GM04503 (cell line): ENCODE results near the gene SLCO2A1.

Experiments used
- DNase-seq: peaks from one replicate; pipeline ENCODE4 v3.0.0-alpha.2; 2012; ENCODE audit warnings: low read depth

Gene SLCO2A1

DNA sequence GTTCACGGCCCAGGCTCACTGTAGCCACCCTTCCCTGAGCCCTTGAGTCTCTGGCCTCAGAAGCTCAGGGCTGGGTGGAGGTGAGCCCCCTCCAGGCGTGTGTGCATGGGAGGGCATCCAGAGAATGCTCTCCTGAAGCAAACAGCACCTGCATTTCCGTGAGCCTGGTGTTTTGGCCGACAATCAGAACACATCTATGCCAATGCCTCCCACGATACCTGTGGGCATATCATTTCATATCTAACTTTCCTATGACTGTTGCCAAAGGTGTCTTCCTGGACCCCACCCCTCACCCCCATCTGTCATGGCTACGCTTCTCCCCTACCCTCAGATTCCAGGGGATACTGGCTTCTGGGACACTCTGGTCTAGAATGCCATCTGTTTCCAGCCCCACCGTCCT, 80.7 kb downstream of the SLCO2A1 start:
- DNase-seq, result no peak

DNA sequence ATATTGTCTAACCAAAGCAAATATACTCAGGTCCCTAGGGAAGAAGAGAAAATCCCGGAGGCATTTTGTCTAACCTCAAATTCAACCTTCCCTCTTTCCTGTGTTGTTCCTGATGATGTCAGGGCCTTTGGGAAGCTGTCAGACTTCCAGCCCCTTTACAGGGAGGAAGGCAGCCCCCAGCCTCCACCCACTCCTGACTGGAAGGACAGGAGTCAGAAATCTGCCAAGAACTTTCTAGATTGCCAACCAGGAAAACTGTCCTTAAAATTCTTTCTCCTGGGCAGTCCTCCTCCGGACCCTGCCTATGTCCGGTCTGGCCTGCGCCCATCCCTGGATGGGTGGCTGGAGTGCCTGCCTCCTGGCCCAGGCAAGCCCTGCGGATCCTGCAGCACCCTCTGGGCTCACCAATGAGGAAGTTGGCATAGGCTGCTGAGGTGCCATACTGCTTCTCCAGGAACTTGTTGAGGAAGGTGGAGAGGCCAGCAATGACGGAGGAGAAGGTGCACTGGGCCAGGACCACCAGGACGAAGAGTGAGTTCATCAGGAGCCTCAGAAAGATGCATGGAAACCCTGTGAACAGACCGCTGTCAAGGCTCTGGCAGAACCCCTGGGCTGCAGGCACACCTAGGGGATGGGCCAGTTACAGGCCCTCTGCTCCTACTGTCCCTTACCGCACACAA, 81.5 kb downstream of the SLCO2A1 start:
- DNase-seq, result no peak

DNA sequence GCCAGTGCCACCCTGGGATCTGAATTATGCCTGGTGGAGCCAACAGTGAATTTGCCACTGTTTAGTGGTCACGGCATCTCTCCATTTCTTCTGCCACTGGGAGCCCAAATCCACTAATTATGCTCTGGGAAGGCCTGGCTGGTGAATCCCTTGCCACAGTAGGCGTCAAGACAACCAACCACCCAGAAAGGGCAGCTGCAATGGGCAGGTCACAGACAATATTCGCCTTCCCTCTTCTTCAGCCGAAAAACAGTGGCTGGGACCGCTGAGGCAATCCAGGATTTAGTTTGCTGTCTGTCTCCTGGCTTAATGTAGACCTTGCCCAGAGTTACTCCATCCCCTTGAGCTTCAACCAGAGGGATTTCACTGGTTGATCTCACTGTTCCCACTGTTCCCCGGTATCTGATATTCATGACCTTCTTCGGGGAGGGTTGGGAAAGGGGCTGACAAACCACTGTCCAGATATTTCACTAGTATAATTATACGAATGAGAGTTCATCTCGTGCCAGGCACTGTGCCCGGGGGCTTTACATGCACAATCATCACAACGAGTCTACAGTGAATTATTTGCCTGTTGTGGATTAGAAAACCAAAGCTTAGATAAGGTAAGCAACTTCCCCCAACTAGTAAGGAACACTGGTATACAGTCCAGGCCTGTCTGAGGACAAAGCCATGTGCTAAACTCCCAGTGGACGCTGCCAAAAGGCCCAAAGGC, 84.2 kb downstream of the SLCO2A1 start:
- DNase-seq, result no peak

DNA sequence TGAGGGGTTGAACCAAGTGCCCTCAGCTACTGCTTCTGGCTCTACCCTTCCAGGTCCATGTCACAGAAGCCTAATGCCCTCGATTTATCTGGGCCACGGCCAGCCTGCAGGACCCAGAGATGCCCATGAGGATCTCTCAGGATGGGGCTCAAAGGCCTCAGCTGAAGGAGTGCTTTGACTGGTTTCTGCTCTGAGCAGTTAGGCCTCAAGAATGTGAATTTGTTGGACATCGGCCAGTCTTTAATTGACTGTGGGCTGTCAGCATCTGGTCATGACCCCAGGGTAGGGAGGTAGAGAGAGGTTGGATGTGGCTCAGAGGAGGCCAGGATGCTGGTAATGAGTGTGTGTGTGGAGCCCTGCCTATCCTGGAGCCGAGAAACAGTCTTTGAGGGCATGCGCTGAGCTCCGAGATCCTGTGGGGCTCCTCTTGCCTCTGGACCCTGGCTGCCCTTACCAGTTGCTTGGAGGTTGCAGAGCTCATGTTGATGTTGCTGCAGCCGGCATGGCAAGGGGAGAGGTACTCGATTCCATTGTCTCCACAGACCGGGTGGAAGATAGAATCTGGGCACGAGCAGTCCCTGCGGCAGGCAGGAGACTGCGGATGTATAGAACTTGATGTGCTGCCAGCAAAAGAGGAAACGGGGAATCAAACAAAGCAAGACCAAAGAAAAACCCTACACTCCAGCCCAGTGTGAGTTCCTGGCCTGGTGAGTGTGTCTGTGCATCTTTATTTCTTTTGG, 84.9 kb downstream of the SLCO2A1 start:
- DNase-seq, result no peak

DNA sequence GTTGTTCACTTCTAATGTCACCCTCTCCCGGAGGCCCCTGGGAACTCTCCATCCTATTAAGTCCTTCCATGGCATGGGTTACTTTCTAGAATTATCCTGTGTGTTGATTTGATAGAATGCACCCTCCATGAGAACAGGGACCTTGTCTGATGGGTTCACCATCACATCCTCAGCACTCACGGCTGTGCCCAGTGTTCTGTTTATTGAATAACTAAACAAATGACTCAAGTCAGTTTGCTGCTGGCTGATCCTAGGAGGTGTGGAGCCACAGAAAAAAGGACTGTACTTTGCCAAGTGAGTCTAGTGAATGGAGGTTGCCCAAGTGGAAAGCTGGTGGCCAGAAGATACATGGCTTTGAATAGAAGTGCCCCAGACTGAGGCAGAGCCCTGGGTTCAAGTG, 85.5 kb downstream of the SLCO2A1 start:
- no peak for DNase-seq

DNA sequence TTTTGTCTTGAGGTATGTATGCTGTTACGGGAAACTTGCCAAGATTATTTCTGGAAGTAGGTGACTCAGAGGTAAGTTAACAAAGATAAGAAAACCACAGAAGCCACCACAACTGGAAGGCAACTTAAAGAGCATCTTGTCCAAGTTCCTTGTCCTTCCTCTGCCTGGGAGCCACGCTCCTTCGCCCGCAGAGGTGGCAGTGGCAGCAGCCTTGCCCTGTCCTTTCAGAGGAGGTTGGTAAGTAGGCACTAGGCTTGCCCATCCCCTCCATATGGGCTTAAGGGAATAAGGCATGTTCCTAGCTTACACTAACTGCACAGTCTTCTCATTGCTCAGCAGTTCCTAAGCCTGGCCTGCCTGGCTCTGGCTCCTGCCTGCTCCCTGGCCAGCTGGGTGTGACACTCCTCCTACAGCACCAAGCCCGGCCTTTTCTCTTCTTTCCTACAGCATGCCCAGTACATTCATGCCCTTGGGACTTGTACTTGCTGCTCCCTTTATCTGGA, 86.0 kb downstream of the SLCO2A1 start:
- DNase-seq, result no peak

DNA sequence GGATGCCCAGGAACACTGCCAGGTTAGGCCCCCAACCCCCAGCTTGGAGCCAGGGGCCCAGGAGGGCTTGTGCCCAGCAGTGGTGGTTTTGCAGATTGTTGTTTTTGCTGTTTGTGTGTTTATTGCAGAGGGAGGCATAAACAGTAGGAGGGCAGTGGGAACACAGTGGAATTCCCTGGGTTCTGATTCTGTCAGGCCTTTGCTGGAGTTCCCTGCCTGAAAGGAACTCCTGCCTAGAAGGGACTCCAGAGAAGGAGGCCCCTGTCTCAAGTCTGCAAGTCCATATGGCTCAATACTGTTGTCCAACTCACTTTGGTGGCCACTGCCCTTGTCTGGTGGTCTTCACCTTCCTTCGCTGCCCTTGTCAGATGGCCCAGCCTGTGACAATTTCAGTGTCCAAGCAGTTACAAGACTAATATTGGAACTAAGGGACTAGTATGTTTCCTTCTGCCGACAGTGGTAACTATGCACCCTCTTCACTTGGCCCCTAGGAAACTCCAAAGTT, 86.6 kb downstream of the SLCO2A1 start:
- DNase-seq, result no peak

DNA sequence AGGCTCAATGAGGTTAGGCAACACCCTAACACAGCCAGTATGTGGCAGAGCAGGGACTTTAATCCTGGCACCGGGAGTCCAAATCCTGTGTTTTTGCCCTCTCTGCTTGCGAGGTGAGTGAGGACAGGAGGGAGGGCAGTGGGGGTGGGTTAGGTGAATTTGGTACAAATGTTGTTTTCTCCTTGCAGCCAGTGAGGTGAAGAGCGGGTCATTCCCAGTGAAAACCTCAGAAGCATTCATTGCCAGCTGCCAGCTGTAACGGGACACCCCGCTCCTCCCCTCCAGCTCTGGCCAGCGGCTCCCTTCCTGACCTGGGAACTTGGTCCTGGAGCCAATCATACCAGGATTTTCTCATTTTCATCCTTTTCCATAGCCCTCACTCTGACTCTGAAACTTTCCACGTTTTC, 88.3 kb downstream of the SLCO2A1 start:
- DNase-seq, result no peak

DNA sequence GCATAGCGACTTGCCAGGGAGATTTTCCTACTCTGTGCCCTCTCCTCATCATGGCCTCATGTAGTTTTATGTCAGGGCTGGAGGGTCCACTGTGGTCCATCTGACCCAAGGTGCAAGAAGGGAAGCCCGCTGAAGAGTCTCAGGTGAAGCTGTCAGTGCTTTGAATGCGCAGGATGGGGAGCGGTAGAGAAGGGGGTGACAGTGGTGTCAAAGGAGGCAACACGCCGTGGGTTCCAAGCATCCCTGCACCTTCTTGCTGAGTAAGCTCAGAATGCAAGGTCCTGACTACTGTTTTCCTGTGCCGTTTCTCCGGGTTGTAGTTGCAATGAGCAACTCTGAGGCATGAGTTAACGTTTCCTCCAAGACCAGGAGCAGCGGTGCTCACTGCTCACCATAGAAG, 89.2 kb downstream of the SLCO2A1 start:
- no peak for DNase-seq

DNA sequence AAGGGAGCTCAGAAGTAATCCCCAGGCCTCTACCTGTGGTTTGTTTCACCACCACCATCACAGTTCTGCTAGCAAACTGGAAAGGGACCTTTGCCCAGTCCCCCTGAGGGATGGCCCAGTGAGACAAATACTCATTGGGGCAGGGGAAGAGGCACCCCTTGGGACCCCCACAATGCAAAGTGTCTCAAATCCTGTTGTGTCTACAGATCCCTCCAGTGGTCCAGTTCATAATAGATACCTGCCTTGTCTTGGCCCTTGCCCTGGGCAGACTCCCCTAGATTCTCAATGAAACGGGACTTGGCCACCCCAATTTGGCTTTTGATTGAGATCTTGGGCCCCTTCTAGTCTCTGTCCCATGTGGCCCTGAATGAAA, 90.3 kb downstream of the SLCO2A1 start:
- DNase-seq, result no peak

DNA sequence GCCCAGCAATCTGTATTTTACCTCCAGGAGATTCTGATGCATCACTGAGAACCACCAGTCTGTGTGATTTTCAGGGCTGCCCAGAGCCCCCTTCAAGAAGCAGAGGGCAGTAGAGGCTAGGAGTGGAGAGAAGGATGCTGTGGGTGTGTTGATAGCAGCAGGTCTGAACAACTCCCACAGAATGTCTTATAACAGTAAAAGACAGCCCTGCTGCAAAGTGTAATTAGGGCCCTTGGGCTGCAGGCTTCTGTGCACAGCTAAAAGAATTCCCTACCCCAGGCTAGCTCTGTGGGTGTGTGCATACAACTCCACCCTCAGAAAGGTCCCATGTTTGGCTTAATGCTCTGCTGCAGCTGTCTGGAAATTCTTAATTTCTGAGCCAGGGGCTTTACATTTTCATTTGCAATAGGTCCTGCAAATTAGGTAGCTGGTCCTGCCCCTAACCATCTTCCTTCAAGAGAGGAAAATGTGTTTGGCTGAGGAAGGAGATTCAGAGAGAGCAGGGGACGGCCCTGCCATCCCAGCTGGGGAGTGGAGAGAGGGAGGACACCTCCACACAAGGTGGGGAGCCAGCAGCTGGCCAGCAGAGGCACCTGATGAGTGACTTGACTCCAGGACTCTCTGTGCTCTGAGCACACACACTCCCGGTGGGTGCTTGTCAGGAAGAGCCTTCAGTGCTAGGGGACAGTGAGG, 90.8 kb downstream of the SLCO2A1 start:
- DNase-seq, result no peak

DNA sequence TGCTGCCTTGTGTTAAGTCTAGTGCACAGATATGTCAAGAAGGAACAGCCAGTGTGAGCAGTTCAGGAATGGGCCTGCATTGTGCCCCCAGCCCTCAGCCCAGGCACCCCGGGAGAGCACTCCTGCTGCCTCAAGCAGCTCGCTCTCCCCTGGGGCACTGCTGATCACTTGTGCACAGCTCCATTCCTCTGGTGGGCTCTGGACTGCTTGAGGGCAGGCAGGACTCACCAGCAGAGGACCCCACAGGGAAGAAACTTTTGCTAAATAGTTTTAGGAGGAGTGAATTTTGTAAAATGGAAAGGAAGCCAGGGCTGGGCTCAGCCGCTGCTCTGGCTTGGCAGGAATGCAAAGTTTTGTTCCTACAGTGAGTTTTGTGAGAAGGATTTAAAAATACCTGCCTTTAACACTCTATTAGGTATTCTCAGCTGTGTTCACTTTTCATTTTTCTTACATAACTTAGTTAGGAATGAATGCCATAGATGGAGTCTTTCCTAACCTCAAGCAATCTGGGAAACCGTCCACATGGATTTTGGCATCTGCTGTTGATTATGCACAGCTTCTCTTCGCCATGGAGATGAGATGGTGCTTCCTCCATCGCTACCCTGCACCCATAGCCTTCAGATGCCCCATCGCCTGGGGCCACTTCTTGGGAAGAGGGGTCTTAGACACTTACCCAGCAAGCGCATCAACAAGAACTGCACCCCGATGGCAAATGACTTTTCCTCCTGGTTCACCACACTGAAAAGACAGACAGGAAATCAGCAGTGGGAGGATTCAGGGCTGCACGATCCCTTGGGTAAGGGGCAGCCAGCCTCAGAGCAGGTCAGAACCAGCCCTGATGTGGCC, 91.7 kb downstream of the SLCO2A1 start:
- DNase-seq, result peak; percentile 85

DNA sequence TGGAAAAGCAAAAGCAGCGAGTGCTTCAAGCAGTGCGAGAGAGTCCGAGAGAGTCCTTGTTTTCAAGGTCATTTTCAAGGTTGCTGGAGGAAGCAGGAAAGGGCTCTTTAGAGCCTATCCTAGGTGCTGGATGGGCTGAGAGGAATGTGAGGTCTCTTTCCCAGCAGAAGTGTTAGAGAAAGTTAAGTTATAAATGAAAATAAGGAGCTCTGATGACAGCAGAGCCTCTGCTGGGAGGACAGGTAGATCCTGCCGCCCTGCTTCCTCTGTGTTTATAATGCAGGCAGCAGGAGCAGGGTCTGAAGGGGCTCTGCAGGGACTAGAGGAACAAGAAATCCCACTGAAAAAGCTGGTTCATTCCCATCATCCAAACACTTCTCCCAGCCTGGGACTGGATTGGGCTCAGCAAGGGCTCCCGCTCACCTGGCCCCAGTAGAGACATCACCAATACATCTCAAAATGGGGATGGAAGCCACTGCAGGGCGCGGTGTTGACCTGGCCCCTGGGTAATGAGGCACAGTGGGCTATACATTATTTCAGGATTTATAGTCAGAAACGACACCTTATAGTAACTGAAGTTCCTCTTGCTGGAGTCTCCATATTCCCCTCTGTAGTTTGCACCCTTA, 92.6 kb downstream of the SLCO2A1 start:
- DNase-seq, result no peak

DNA sequence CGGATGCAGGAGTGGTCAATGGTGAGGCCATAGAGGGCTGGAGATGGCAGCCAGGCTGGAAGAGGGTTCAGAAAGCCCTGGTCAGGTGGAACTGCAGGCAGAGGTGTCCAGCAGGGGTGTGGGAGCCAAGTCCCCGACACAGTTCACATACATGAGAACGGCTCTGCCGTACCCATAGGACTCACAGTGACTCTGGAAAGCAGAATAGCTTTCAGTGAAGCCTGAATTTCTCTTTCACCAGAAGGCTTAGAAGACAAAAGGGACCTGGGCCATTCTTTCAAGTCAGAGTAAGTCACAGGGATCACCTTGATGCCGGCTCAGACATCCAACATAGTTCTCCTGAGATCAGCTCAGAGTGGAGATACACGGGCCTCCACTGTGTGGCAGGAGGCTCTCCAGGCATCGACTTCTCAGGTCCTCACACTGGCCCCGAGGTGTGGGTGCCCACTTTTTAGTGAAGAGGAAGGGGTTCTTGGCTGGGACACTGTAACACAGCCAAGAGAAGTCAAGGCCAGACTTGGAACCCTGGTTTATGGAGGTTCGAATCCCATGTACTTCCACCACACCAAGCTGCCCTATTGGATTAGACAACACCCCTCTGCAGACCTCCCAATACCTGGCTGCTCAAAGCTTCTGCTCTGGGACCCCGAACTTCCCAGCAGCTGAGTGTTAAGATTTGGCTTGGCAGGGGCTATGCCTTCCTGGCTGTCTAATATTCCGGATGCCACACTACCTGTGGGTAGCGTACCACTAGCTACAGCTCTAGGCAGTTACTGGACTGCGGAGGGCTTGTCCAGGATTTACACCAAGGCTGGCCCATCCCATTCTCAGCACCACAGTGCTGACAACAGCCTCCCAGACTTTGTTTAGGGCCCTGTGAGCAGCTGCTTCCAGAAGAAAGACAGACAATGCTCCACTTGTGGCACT, 93.6 kb downstream of the SLCO2A1 start:
- no peak for DNase-seq

DNA sequence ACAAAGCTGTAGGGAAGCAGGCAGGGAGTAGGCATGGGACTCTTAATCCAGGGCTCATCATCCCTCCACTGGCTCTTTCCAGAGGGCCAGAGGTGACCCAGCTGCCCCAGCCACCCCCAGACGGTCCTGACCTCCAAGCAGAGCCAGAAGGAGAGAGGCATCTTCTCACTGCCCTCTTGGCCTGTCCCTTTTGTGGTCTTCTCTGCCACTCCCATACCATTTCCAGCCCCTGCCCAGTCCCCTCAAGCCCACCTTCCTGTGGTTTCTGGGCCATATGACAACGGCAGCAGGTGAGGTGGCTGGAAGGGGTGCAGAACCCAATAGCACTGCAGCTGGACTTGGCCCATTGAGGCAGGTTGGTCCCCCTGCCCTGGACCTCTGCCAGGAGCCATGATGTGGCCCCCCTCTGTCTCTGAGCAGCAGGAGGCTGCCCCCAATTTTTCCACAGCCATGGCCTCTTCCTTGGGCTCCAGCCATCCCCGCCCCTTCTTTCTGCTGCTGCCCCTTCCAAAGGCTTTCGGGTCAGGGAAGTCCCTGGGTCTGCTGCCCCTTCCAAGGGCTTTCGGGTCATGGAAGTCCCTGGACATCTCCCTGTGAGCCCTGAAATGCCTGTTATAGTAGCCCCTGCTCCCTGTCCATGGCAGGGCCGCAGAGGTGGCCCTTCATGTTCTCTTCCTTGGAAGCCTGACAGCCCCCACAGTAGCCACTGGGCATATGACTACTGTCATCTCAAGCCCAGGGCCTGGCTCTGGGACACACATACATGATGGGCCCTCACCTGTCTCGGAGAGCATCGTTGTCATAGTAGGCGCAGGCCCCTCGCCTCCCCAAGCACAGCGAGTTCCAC, 94.5 kb downstream of the SLCO2A1 start:
- DNase-seq, result no peak

DNA sequence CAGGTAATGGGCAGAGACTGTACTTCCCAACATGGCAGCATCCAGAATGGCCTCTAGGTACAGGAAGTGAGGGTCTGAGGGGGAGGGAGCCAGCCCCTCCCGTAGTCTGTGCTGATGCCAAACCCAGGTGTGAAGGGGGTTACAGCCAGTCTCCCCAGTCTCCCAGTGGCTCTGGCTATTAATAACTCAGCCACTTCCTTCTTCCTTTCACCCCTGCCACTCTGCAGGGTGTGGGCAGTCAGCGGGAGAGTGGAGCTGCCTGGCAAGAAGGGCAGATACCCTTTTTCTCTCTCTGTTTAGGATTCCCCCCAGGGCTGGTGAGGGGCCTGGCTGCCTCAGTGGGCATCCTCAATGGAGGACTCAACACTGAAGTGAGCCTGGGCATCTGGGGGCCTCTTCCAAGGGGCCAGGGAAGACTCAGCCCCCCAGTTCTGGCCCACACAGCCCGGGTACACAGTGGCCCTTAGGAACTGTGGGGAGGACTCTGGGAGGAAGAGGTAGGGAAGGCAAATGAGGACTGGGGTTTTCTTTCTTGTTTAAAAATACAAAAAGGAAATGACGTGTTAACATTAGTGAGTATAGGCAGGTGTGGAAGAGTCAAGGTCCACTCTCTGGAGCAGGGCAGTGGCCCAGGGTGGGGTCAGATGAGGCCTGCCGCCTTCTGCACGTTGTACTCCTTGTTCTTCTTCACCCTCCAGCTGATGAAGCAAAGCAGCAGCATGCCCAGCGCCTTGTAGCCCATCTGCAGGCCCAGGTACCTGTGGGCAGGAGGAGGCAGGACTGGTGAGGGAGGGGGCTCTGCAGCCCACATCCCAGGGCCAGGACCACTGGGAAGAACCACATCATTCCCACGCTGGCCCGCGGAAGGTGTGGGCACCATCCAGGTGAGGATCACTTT, 95.4 kb downstream of the SLCO2A1 start:
- DNase-seq, result no peak

DNA sequence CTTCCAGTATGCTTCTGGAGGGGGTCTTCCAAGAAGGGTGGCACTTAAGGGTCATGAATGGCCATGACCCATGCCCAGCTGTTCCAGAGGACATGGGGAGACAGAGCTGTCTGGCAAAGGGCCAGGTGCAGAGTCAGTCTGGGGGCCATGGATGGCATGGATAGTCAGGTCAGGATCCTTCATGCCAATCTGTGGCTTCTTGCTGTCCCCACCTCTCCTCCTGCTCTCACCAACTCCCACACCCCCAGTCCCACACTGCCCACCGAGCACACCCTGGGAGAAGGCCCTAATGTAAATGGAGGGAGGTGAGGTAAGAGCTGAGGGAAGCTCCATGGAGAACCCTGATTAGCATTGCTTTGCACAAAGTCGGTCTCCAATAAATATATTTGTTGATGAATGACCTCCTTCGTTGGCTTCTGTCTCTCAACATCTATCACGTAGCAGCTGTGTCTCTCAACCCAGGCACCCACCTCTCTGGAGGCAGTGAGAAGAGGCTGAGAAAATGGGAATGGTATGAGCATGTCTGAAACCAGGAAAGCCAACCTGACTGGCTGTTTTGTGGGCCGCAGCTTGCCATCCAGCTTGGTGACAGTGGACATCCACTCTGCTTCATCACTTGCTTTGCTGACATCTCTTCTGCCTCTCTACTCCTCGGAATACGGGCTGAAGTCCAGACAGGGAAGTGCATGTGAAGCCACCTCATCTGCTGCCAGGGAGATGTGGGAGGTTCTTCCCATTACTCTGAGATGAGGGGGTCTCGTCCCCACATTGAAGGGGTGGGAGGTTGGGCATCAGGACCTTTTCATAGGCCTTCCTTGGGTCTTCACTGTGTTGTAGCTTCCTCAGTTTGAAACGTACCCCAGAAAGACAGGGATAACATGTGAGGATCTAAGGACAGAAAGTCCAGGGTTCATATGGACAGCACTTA, 96.4 kb downstream of the SLCO2A1 start:
- no peak for DNase-seq
